CD14-positive monocyte (primary cell): ENCODE measurements around the gene NSFL1C. TPM values are rescaled to one million over a fixed set of nuclear protein-coding genes. Genes with fewer than 3 reads are reported as not detected.
"Not testable (repeated sequence)": the region's sequence is repeated elsewhere in the genome, so short reads cannot be mapped to it uniquely, and the experiment has no call there.

ENCODE experiments used
- DNase-seq, 3 donors: peaks; one replicate each; pipeline ENCODE4 v3.0.0-alpha.2; 2011 to 2022
- H2AFZ ChIP-seq: 2 replicates; pipeline ENCODE4 v1.6.0; 2012; ENCODE audit warnings: mild to moderate bottlenecking, low read depth, low read length, inconsistent platforms; ENCODE audit not compliant: insufficient read depth, poor library complexity, severe bottlenecking
- H3K27ac ChIP-seq, 2 donors: 1 replicate in 1 of 2; 2 replicates in 1 of 2; pipeline ENCODE4 v1.5.1; 2012 to 2013; ENCODE audit warnings: low read length in 2 of 2, control low read depth in 1 of 2, inconsistent platforms in 1 of 2, low read depth in 1 of 2, mild to moderate bottlenecking in 1 of 2
- H3K27me3 ChIP-seq, 2 donors: one replicate each; pipeline versions ENCODE4 v1.6.0 to v1.6.1; 2011 to 2013; ENCODE audit warnings: low read length in 2 of 2; ENCODE audit not compliant: control insufficient read depth in 2 of 2, insufficient read depth in 2 of 2
- H3K36me3 ChIP-seq, 2 donors: replicated peaks in 1 of 2; 1 replicate in 1 of 2; 2 replicates in 1 of 2; pipeline versions ENCODE4 v1.5.1 to v1.6.1; 2012 to 2013; ENCODE audit warnings: low read length in 2 of 2, control low read depth in 1 of 2, inconsistent platforms in 1 of 2, mild to moderate bottlenecking in 1 of 2; ENCODE audit not compliant: insufficient read depth in 2 of 2, control insufficient read depth in 1 of 2
- H3K4me1 ChIP-seq, 2 donors: 1 replicate in 1 of 2; 2 replicates in 1 of 2; pipeline versions ENCODE4 v1.5.1 to v1.6.1; 2012 to 2013; ENCODE audit warnings: low read length in 2 of 2, control low read depth in 1 of 2, inconsistent platforms in 1 of 2, mild to moderate bottlenecking in 1 of 2, moderate library complexity in 1 of 2; ENCODE audit not compliant: insufficient read depth in 2 of 2, control insufficient read depth in 1 of 2
- H3K4me2 ChIP-seq: replicated peaks from 2 replicates; pipeline ENCODE3; 2012; ENCODE audit warnings: low read length, moderate library complexity, mild to moderate bottlenecking; ENCODE audit not compliant: poor library complexity, severe bottlenecking; ENCODE audit errors: extremely low read depth
- H3K4me3 ChIP-seq, 3 experiments: fragments of 200-600 bp in 1 of 3; sonication (generic) in 1 of 3; replicated peaks in 1 of 3; 1 replicate in 2 of 3; 2 replicates in 1 of 3; pipeline ENCODE4 v1.5.1; 2011 to 2013; ENCODE audit warnings: low read length in 3 of 3, mild to moderate bottlenecking in 3 of 3, control low read depth in 2 of 3, low read depth in 2 of 3, inconsistent platforms in 1 of 3, moderate library complexity in 1 of 3
- H3K79me2 ChIP-seq: 2 replicates; pipeline ENCODE4 v1.6.0; 2012; ENCODE audit warnings: mild to moderate bottlenecking, control low read depth, inconsistent platforms, low read length, moderate library complexity; ENCODE audit not compliant: insufficient read depth
- H3K9ac ChIP-seq: 2 replicates; pipeline ENCODE4 v1.6.0; 2017; ENCODE audit warnings: low read length, mild to moderate bottlenecking; ENCODE audit not compliant: insufficient read depth, poor library complexity, severe bottlenecking
- H3K9me3 ChIP-seq, 2 donors: replicated peaks in 1 of 2; 1 replicate in 1 of 2; 2 replicates in 1 of 2; pipeline versions ENCODE4 v1.5.1 to v1.6.1; 2012 to 2013; ENCODE audit warnings: low read length in 2 of 2, control low read depth in 1 of 2; ENCODE audit not compliant: control insufficient read depth in 1 of 2, insufficient read depth in 1 of 2
- H4K20me1 ChIP-seq: 2 replicates; pipeline ENCODE4 v1.6.0; 2012; ENCODE audit warnings: mild to moderate bottlenecking, low read length, control low read depth, moderate library complexity; ENCODE audit not compliant: insufficient read depth
- H3K27ac Mint-ChIP-seq, 7 donors: one replicate each; pipeline ENCODE4 v1.8.0; 2020; ENCODE audit warnings: mild to moderate bottlenecking in 7 of 7, mixed read lengths in 7 of 7, moderate library complexity in 6 of 7, inconsistent platforms in 2 of 7
- H3K27me3 Mint-ChIP-seq, 3 donors: one replicate each; pipeline ENCODE4 v1.8.0; 2021 to 2022; ENCODE audit warnings: low read depth in 3 of 3, mild to moderate bottlenecking in 3 of 3, mixed read lengths in 3 of 3, moderate library complexity in 3 of 3, inconsistent platforms in 1 of 3
- H3K36me3 Mint-ChIP-seq, 2 donors: one replicate each; pipeline ENCODE4 v1.8.0; 2020; ENCODE audit warnings: mixed read lengths in 2 of 2, inconsistent platforms in 1 of 2, mild to moderate bottlenecking in 1 of 2
- H3K4me1 Mint-ChIP-seq: one replicate; pipeline ENCODE4 v1.8.0; 2020; ENCODE audit warnings: mild to moderate bottlenecking, mixed read lengths
- H3K4me3 Mint-ChIP-seq, 2 donors: one replicate each; pipeline ENCODE4 v1.8.0; 2020; ENCODE audit warnings: mild to moderate bottlenecking in 2 of 2, mixed read lengths in 2 of 2, moderate library complexity in 1 of 2
- H3K9me3 Mint-ChIP-seq, 7 donors: one replicate each; pipeline ENCODE4 v1.8.0; 2020 to 2022; ENCODE audit warnings: mixed read lengths in 7 of 7, mild to moderate bottlenecking in 6 of 7, moderate library complexity in 6 of 7, inconsistent platforms in 2 of 7
- WGBS: methylation state at CpG from one replicate; pipeline ENCODE4 v1.1.5; 2013; ENCODE audit warnings: missing lambda C conversion rate; ENCODE audit not compliant: insufficient coverage; 5-methylcytosine and 5-hydroxymethylcytosine counted together
- intact Hi-C, 2 donors: fragments of 100-400 bp; cut with micrococcal nuclease; formaldehyde crosslinking; loops; one replicate each; pipeline versions ENCODE4 v1.15.0 to v1.15.1; 2023
- polyA plus RNA-seq, 3 donors: library from polyadenylated mRNA; depleted of rRNA in 1 of 3; unstranded in 2 of 3; stranded (reverse) in 1 of 3; fragments of 300-500 nt in 2 of 3; fragments of >200 nt in 1 of 3; fragmentation: Illumina TruSeq in 2 of 3; gene quantifications; 1 replicate in 2 of 3; 2 replicates in 1 of 3; pipeline ENCODE4 v1.2.3, GENCODE V29; 2012 to 2021
- TF ChIP-seq, protein P1 (sequence below): fragments of 200-600 bp; IDR thresholded peaks from one replicate; pipeline ENCODE4 v1.8.0; 2022; ENCODE audit warnings: antibody characterized with exemption, mild to moderate bottlenecking

NSFL1C gene
- polyA plus RNA-seq, 3 donors, result 52.8 to 80.8 (median 56.8) TPM

DNA sequence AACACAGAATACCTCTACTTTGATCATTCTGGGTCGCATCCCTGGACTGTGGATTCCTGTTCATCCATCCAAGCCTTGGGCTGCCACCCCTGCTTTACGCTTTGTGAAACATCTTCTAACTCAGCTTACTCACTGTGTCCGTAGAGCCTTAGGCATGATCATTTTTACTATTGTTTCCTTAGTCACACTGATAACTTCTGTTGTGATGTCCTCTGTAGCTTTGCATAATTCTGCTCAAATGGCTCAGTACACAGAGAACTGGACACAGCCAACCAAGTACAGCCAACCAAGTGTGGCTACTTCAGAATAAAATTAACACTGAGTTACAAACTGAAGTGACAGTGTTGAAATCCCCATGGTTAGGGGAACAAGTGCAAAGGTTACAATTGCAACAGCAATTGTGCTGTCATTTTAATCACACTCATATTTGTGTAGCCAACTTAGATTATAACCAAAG is 65.2 kb downstream of the NSFL1C start:
- H3K9ac ChIP-seq, result no peak overlapping the region
- no peaks in the 10 kb centered on the region for H3K36me3 ChIP-seq
- 100% methylated on average over 3 of the region's 3 CpGs for WGBS
- no peak for DNase-seq
- H3K4me2 ChIP-seq, result no peak overlapping the region
- H3K27me3 ChIP-seq, result no peaks in the 10 kb centered on the region
- H3K27ac ChIP-seq, result no peak overlapping the region
- H4K20me1 ChIP-seq, result no peaks in the 10 kb centered on the region
- intact Hi-C loops, result no loop called here
- H3K4me1 Mint-ChIP-seq, result peaks cover 4% of the 10 kb centered on the region
- no peaks in the 10 kb centered on the region for H3K4me1 ChIP-seq
- H3K79me2 ChIP-seq, result no peaks in the 10 kb centered on the region
- no peak overlapping the region for H2AFZ ChIP-seq
- H3K9me3 ChIP-seq, result no peaks in the 10 kb centered on the region
- no peaks in the 10 kb centered on the region for H3K36me3 Mint-ChIP-seq
- H3K27me3 Mint-ChIP-seq, result peaks cover 8 to 12% (median 9%) of the 10 kb centered on the region in 3 donors
- H3K4me3 Mint-ChIP-seq, result no peak overlapping the region
- no peak overlapping the region for H3K4me3 ChIP-seq
- no peak overlapping the region for H3K27ac Mint-ChIP-seq
- TF ChIP-seq, protein P1, sequence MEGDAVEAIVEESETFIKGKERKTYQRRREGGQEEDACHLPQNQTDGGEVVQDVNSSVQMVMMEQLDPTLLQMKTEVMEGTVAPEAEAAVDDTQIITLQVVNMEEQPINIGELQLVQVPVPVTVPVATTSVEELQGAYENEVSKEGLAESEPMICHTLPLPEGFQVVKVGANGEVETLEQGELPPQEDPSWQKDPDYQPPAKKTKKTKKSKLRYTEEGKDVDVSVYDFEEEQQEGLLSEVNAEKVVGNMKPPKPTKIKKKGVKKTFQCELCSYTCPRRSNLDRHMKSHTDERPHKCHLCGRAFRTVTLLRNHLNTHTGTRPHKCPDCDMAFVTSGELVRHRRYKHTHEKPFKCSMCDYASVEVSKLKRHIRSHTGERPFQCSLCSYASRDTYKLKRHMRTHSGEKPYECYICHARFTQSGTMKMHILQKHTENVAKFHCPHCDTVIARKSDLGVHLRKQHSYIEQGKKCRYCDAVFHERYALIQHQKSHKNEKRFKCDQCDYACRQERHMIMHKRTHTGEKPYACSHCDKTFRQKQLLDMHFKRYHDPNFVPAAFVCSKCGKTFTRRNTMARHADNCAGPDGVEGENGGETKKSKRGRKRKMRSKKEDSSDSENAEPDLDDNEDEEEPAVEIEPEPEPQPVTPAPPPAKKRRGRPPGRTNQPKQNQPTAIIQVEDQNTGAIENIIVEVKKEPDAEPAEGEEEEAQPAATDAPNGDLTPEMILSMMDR, result no peak
- peaks cover 2 to 24% (median 9%) of the 10 kb centered on the region in 7 donors for H3K9me3 Mint-ChIP-seq

DNA sequence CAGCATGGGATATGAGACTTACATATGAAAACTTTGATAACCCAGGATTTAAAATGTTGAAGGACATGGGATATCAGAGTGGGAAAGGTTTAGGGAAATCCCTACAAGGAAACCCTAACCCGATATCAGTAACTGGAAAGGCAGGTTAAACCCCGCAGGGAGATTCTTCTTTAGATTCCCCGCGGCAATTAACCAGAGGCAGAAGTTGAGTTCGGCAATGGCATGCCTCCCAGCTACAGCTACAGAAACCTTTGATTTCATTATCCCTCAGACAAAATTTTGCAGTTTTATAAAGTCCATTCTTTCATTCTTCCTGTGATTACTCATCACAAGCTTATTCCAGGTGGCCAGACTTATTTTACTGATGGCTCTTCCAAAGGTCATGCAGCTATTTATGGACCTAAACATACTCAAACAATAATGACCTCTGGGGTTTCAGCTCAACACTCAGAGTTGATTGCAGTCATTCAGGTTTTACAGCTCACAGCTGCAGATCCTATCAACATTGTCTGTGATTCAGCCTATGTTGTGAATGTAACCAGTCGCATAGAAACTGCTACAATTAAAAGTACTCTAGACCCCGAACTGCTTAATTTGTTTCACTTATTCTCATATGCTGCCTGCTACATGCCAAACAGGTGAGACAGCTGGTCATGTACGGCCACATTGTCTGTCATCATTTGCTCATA is 66.8 kb downstream of the NSFL1C start:
- 100% methylated on average over 5 of the region's 8 CpGs for WGBS
- not testable (repeated sequence) for H2AFZ ChIP-seq, H3K4me2 ChIP-seq, H3K36me3 ChIP-seq, H3K79me2 ChIP-seq, H3K27me3 ChIP-seq, H3K4me1 ChIP-seq, H4K20me1 ChIP-seq, H3K4me3 ChIP-seq, H3K9me3 ChIP-seq, H3K36me3 Mint-ChIP-seq, H3K27ac ChIP-seq, H3K9ac ChIP-seq, H3K27ac Mint-ChIP-seq, DNase-seq, H3K4me1 Mint-ChIP-seq, H3K4me3 Mint-ChIP-seq
- H3K9me3 Mint-ChIP-seq, result peaks cover 2 to 18% (median 9%) of the 10 kb centered on the region in 7 donors
- H3K27me3 Mint-ChIP-seq, result peaks cover 10 to 12% (median 11%) of the 10 kb centered on the region in 3 donors
- intact Hi-C loops, result loop anchor here in 1 of 2 donors (10.0 kb wide), 1 partner anchor 95 kb away; the partner anchor contains the start of gene SIRPB2

DNA sequence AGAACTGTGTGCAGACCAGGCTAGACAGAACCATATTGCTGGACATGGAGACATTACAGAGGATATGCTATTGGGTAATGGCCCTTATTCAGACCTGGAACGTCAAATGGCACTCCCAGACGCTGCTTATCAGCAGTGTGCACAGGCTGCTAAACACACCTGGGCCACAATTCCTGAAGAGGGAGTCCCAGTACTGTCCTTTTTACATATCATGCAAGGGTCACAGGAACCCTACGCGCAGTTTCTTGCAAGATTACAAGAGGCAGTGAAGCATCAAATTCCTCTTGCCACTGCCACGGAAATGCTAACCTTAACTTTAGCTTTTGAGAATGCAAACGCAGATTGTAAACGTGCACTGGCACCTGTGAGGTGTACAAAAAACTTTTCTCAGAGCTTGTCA is 68.5 kb downstream of the NSFL1C start:
- not testable (repeated sequence) for H3K36me3 ChIP-seq, H3K79me2 ChIP-seq, H3K9ac ChIP-seq, H3K4me3 Mint-ChIP-seq, H2AFZ ChIP-seq, H3K27ac ChIP-seq, H3K4me1 ChIP-seq, H3K9me3 ChIP-seq, H3K4me2 ChIP-seq, H3K36me3 Mint-ChIP-seq, H3K4me3 ChIP-seq, H3K27me3 ChIP-seq, DNase-seq, H4K20me1 ChIP-seq, H3K27ac Mint-ChIP-seq
- 95% methylated on average over 7 of the region's 7 CpGs for WGBS
- H3K27me3 Mint-ChIP-seq, result peaks cover 8 to 12% (median 10%) of the 10 kb centered on the region in 3 donors
- H3K4me1 Mint-ChIP-seq, result peaks cover 17% of the 10 kb centered on the region
- peaks cover 0 to 11% (median 0%) of the 10 kb centered on the region in 7 donors for H3K9me3 Mint-ChIP-seq
- intact Hi-C loops, result loop anchor here in 1 of 2 donors (10.0 kb wide), 1 partner anchor 97 kb away; the partner anchor contains the start of gene SIRPB2
